WTC11 (cell line): Measurements from ENCODE around the gene REC8.

Experiments used
- CREB1 ChIP-seq: sonication (generic); formaldehyde crosslinking; IDR thresholded peaks from 2 replicates; pipeline ENCODE4 v1.8.0; 2023; ENCODE audit warnings: mild to moderate bottlenecking, missing genetic modification reagents
- CTCF ChIP-seq: fragments of 200-600 bp; IDR thresholded peaks from 2 replicates; pipeline ENCODE4 v1.8.0; 2022; ENCODE audit warnings: antibody characterized with exemption
- JUN ChIP-seq: sonication (generic); formaldehyde crosslinking; IDR thresholded peaks from 2 replicates; pipeline ENCODE4 v1.8.0; 2023; ENCODE audit warnings: mild to moderate bottlenecking, missing genetic modification reagents
- MAX ChIP-seq: sonication (generic); formaldehyde crosslinking; IDR thresholded peaks from 2 replicates; pipeline ENCODE4 v1.8.0; 2022; ENCODE audit warnings: mild to moderate bottlenecking, missing genetic modification reagents
- SOX15 ChIP-seq: fragments of 250-450 bp; sonication (Bioruptor Pico); IDR thresholded peaks from 2 replicates; pipeline ENCODE4 v1.9.0; 2021; ENCODE audit warnings: mild to moderate bottlenecking
- ZSCAN18 ChIP-seq: fragments of 250-450 bp; sonication (Bioruptor Pico); IDR thresholded peaks from 2 replicates; pipeline ENCODE4 v2.1.2; 2022; ENCODE audit warnings: mild to moderate bottlenecking, moderate library complexity

- no peak for TF ChIP-seq CTCF
- TF ChIP-seq MAX (CRISPR knock-in tag), result no peak
- TF ChIP-seq SOX15 (CRISPR knock-in tag), result no peak
- 0 out of 2 replicates have a peak, but pooled peaks have one; percentile 21 for TF ChIP-seq JUN (CRISPR knock-in tag)
- TF ChIP-seq CREB1 (CRISPR knock-in tag), result no peak
- TF ChIP-seq ZSCAN18 (CRISPR knock-in tag), result no peak
Measured at GRCh38 chr14:24135584-24135833, 36.4 kb upstream of the REC8 start.
